Measurements from ENCODE around the gene NEO1. TPM values are rescaled to one million over a fixed set of nuclear protein-coding genes. Genes with fewer than 3 reads are reported as not detected.
A peak's percentile ranks its signal among the peaks of the same experiment; 100 is the strongest.

Gene NEO1
- polyA plus RNA-seq, 1 donor from 2014 or later = 57.0 TPM

DNA sequence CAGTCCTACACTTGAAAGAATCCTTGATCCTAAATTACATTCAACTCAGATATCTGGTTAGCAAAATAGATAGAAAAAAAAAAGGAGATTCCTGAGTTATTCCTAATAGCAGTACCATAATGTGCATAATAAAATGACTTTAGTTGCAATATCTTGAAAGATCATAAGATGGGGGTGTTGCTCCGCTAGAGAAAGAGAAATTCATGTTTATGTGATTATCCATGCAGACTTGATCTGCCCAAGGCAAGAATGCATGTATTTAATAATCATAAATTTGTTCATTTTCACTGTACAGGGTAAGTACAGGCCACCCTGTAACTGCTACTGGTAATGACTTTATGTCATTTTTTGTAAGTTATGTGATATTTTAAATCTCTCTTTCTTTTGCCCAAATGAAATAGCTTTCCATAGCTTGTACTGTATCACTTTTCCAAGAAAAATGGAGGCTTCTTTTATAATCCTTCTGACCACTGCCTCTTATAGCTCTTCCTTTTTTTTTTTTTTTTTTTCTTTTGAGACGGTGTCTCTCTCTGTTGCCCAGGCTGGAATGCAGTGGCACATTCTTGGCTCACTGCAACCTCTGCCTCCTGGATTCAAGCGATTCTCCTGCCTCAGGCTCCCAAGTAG lies 231.9 kb downstream of the NEO1 start:
- H3K9me2 ChIP-seq (ENCODE audit: insufficient read depth, low read length) = no peaks in the 10 kb centered on the region
- peak; percentile 58 for TF ChIP-seq RAD21 (conservative IDR thresholded peaks at IDR 0.05)
- TF ChIP-seq SMC3 (conservative IDR thresholded peaks at IDR 0.05; ENCODE audit: poor library complexity) = peak; percentile 35
- TF ChIP-seq EP300 (conservative IDR thresholded peaks at IDR 0.05; ENCODE audit: poor library complexity, severe bottlenecking) = no peak
- TF ChIP-seq, protein P1, sequence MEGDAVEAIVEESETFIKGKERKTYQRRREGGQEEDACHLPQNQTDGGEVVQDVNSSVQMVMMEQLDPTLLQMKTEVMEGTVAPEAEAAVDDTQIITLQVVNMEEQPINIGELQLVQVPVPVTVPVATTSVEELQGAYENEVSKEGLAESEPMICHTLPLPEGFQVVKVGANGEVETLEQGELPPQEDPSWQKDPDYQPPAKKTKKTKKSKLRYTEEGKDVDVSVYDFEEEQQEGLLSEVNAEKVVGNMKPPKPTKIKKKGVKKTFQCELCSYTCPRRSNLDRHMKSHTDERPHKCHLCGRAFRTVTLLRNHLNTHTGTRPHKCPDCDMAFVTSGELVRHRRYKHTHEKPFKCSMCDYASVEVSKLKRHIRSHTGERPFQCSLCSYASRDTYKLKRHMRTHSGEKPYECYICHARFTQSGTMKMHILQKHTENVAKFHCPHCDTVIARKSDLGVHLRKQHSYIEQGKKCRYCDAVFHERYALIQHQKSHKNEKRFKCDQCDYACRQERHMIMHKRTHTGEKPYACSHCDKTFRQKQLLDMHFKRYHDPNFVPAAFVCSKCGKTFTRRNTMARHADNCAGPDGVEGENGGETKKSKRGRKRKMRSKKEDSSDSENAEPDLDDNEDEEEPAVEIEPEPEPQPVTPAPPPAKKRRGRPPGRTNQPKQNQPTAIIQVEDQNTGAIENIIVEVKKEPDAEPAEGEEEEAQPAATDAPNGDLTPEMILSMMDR (IDR thresholded peaks at IDR 0.05; ENCODE audit: poor library complexity, severe bottlenecking) = peak; percentile 51
- H3K27me3 ChIP-seq (ENCODE audit: insufficient read depth, low read depth, low read length) = no peaks in the 10 kb centered on the region
- H2AFZ ChIP-seq (ENCODE audit: low read depth, low read length) = no peak overlapping the region
- no peaks in the 10 kb centered on the region for H3K79me2 ChIP-seq (replicated peaks; ENCODE audit: insufficient read depth, low read length)
- no peak overlapping the region for H3K9ac ChIP-seq (ENCODE audit: low read length)
- no peak overlapping the region for H3K4me3 ChIP-seq (ENCODE audit: low read length)
- H4K20me1 ChIP-seq (ENCODE audit: insufficient read depth) = no peaks in the 10 kb centered on the region
- no peaks in the 10 kb centered on the region for H3F3A ChIP-seq (ENCODE audit: insufficient read depth, low read length, poor library complexity, severe bottlenecking)
- no peaks in the 10 kb centered on the region for H3K36me3 ChIP-seq (ENCODE audit: insufficient read depth, low read length)
- no peaks in the 10 kb centered on the region for H3K9me3 ChIP-seq (ENCODE audit: low read length)
- H3K27ac ChIP-seq (ENCODE audit: low read length) = no peak overlapping the region
- no peak overlapping the region for H3K4me2 ChIP-seq (ENCODE audit: low read length)

DNA sequence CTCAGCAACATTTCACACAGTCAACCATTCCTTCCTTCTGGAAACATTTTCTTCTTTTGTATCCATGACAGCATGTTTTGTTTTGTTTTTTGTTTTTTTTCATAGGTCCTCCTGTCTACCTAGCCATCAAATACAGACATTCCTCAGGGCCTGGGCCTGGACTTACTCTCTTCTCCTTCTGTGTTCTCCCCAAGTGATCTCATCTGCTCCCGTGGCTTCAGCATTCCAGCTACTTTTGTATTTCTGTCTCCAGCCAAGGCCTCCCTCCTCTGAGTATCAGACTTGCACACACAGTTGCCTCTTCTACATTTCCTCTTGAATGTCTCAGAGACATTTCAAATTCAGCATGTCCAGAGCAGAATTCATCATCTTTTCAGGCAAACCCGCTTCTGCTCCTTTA lies 234.0 kb downstream of the NEO1 start:
- no peaks in the 10 kb centered on the region for H3K27me3 ChIP-seq (ENCODE audit: insufficient read depth, low read depth, low read length)
- H3K4me2 ChIP-seq (ENCODE audit: low read length) = no peak overlapping the region
- H4K20me1 ChIP-seq (ENCODE audit: insufficient read depth) = no peaks in the 10 kb centered on the region
- H3K27ac ChIP-seq (ENCODE audit: low read length) = no peak overlapping the region
- TF ChIP-seq MXI1 (conservative IDR thresholded peaks at IDR 0.05; ENCODE audit: poor library complexity, severe bottlenecking) = no peak
- TF ChIP-seq RAD21 (conservative IDR thresholded peaks at IDR 0.05) = no peak
- no peak for TF ChIP-seq POLR2AphosphoS5 (IDR thresholded peaks at IDR 0.05)
- no peak for TF ChIP-seq TAF1 (IDR thresholded peaks at IDR 0.05; ENCODE audit: low read depth)
- no peak for TF ChIP-seq EP300 (conservative IDR thresholded peaks at IDR 0.05; ENCODE audit: poor library complexity, severe bottlenecking)
- TF ChIP-seq, protein P2, sequence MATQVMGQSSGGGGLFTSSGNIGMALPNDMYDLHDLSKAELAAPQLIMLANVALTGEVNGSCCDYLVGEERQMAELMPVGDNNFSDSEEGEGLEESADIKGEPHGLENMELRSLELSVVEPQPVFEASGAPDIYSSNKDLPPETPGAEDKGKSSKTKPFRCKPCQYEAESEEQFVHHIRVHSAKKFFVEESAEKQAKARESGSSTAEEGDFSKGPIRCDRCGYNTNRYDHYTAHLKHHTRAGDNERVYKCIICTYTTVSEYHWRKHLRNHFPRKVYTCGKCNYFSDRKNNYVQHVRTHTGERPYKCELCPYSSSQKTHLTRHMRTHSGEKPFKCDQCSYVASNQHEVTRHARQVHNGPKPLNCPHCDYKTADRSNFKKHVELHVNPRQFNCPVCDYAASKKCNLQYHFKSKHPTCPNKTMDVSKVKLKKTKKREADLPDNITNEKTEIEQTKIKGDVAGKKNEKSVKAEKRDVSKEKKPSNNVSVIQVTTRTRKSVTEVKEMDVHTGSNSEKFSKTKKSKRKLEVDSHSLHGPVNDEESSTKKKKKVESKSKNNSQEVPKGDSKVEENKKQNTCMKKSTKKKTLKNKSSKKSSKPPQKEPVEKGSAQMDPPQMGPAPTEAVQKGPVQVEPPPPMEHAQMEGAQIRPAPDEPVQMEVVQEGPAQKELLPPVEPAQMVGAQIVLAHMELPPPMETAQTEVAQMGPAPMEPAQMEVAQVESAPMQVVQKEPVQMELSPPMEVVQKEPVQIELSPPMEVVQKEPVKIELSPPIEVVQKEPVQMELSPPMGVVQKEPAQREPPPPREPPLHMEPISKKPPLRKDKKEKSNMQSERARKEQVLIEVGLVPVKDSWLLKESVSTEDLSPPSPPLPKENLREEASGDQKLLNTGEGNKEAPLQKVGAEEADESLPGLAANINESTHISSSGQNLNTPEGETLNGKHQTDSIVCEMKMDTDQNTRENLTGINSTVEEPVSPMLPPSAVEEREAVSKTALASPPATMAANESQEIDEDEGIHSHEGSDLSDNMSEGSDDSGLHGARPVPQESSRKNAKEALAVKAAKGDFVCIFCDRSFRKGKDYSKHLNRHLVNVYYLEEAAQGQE (IDR thresholded peaks at IDR 0.05; ENCODE audit: borderline replicate concordance) = no peak
- TF ChIP-seq, protein P1 (IDR thresholded peaks at IDR 0.05; ENCODE audit: poor library complexity, severe bottlenecking) = no peak
- TF ChIP-seq SMC3 (conservative IDR thresholded peaks at IDR 0.05; ENCODE audit: poor library complexity) = no peak
- TF ChIP-seq EZH2 (IDR thresholded peaks at IDR 0.05; ENCODE audit: borderline replicate concordance, insufficient read depth, low read length, poor library complexity, severe bottlenecking) = no peak
- no peaks in the 10 kb centered on the region for H3K9me2 ChIP-seq (ENCODE audit: insufficient read depth, low read length)
- no peaks in the 10 kb centered on the region for H3K79me2 ChIP-seq (replicated peaks; ENCODE audit: insufficient read depth, low read length)
- no peaks in the 10 kb centered on the region for H3F3A ChIP-seq (ENCODE audit: insufficient read depth, low read length, poor library complexity, severe bottlenecking)
- H3K4me3 ChIP-seq (ENCODE audit: low read length) = no peak overlapping the region
- H3K9ac ChIP-seq (ENCODE audit: low read length) = no peak overlapping the region
- no peaks in the 10 kb centered on the region for H3K9me3 ChIP-seq (ENCODE audit: low read length)
- H2AFZ ChIP-seq (ENCODE audit: low read depth, low read length) = no peak overlapping the region
- no peaks in the 10 kb centered on the region for H3K36me3 ChIP-seq (ENCODE audit: insufficient read depth, low read length)

Data from neural cell (in vitro differentiated cells).